ENCODE results near the gene KYNU.

DNA sequence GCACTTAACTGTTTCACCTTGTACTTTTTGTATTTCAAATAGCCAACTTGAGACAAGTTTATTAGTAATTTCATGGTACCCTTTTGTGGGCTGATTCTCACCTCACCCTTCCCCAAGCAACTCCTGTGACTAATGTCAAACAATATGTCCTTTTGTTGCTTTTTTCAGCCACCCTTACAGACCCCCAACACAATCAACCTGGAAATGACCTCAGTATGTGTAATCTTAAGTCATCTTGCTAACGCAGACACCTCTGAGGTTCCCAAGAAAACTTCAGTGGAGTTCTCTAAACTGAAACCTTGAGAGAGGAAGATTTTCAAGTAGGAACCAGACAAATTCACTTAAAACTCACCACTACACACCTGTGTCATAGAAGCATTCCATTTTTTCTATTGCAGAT lies 69.5 kb downstream of the KYNU start:
- TF ChIP-seq, protein P1, sequence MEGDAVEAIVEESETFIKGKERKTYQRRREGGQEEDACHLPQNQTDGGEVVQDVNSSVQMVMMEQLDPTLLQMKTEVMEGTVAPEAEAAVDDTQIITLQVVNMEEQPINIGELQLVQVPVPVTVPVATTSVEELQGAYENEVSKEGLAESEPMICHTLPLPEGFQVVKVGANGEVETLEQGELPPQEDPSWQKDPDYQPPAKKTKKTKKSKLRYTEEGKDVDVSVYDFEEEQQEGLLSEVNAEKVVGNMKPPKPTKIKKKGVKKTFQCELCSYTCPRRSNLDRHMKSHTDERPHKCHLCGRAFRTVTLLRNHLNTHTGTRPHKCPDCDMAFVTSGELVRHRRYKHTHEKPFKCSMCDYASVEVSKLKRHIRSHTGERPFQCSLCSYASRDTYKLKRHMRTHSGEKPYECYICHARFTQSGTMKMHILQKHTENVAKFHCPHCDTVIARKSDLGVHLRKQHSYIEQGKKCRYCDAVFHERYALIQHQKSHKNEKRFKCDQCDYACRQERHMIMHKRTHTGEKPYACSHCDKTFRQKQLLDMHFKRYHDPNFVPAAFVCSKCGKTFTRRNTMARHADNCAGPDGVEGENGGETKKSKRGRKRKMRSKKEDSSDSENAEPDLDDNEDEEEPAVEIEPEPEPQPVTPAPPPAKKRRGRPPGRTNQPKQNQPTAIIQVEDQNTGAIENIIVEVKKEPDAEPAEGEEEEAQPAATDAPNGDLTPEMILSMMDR (conservative IDR thresholded peaks at IDR 0.05), result no peak
- no peak for TF ChIP-seq EZH2 (IDR thresholded peaks at IDR 0.05; ENCODE audit: low read depth)

Measured in PC-9 (cell line).